Cortex of kidney (tissue), 1 donor: ENCODE data around the gene MRPL51.

Experiments
- DNase-seq: peaks from one replicate; lab custom pipeline; 2025; lab: John Stamatoyannopoulos, UW

Gene MRPL51

GRCh38 chr12:6461401-6462233 lies 31.4 kb downstream of the MRPL51 start:
- DNase-seq, result no peak

DNA sequence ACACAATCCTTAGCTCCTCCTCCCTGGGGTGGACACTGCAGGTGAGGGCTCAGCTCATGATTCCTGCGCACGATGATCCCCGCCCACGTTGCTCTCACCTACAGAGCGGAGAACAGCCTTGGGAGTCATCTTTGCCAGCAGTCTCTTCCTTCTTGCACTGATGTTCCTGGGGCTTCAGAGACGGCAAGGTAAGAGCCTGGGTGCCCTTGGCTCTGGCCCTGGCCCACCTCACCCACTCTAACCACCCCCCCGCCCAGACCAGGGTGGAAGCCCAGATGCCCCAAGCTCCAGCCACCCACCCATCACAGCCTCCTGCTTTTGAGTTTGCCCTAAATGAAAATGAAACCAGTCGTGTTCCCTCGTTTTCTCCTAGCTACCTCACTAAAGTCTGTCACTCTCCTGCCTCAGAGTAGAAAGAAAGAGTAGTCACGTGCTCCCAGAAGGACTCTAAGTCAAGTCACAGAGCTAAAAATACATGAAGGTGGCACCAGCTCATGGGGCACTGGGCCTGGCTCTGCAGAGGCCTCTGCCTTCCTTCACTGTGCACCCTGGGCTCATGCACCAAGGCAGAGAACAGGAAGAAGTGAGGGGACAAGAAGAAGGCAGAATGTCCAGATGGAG lies 32.2 kb downstream of the MRPL51 start:
- DNase-seq, result no peak

- DNase-seq, result no peak
These were observed 34.1 kb downstream of the MRPL51 start for GRCh38 chr12:6459004-6459337.

GRCh38 chr12:6458281-6459003 lies 34.6 kb downstream of the MRPL51 start:
- no peak for DNase-seq

- no peak for DNase-seq
These were observed 35.7 kb downstream of the MRPL51 start for GRCh38 chr12:6457220-6457945.

- DNase-seq, result no peak
These were observed 40.0 kb downstream of the MRPL51 start for GRCh38 chr12:6452944-6453630.

GRCh38 chr12:6452245-6452943 lies 40.7 kb downstream of the MRPL51 start:
- DNase-seq, result no peak

GRCh38 chr12:6451348-6452244 lies 41.5 kb downstream of the MRPL51 start, which contains the start of gene TAPBPL:
TSS of gene TAPBPL (plus strand) at chr12:6452042. CDS start at chr12:6452249, 207 bp downstream.
- DNase-seq, result no peak

DNA sequence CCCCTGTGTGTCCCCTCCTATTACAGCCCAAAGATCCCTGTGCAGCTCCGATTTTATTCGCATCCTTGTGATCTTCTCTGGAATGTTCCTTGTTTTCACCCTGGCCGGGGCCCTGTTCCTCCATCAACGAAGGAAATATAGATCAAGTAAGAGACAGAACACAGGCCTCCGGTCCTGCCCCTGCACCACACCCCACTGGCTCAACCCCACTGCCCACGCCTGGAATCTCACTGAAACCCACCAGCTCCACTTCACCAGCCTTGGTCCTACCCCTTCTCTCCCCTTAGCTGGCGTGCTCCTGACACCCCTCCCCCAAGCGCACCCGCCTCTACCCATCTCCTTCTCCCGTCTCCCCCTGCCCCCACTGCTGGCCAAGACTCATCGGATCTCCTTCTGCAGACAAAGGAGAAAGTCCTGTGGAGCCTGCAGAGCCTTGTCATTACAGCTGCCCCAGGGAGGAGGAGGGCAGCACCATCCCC lies 42.2 kb downstream of the MRPL51 start:
- no peak for DNase-seq

DNA sequence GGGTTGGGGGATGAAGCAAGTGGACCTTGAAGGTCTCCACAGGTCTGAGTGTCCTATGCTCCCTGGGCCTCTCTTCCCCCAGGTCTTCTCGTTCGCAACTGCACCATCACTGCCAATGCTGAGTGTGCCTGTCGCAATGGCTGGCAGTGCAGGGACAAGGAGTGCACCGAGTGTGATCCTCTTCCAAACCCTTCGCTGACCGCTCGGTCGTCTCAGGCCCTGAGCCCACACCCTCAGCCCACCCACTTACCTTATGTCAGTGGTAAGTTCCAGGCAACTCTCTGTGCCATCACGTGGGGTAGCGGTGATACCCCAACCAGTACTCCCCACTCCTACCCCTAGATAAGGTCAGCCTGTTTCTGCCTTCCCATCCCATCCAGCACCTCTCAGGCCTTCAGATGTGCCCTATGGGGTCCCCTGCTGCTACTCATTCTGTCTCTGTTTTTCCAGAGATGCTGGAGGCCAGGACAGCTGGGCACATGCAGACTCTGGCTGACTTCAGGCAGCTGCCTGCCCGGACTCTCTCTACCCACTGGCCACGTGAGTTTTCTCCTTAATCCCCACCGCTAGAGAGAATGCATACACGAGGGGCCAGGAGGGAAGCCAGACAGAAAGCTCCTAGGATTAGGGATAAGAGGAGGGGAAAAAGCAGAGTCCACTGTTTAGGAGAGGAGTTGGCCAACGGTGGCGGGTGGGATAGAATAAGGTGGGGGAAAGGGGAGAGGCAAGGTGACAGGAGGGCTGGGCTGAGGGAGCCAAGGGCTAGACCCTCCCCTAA lies 42.8 kb downstream of the MRPL51 start:
- DNase-seq, result no peak

GRCh38 chr12:6444704-6445688 lies 48.1 kb downstream of the MRPL51 start, which contains the start of gene CD27:
TSS of gene CD27 (plus strand) at chr12:6444955. CDS start at chr12:6445096, 141 bp downstream.
- DNase-seq, result no peak

GRCh38 chr12:6444031-6444430 lies 49.0 kb downstream of the MRPL51 start:
- DNase-seq, result no peak

DNA sequence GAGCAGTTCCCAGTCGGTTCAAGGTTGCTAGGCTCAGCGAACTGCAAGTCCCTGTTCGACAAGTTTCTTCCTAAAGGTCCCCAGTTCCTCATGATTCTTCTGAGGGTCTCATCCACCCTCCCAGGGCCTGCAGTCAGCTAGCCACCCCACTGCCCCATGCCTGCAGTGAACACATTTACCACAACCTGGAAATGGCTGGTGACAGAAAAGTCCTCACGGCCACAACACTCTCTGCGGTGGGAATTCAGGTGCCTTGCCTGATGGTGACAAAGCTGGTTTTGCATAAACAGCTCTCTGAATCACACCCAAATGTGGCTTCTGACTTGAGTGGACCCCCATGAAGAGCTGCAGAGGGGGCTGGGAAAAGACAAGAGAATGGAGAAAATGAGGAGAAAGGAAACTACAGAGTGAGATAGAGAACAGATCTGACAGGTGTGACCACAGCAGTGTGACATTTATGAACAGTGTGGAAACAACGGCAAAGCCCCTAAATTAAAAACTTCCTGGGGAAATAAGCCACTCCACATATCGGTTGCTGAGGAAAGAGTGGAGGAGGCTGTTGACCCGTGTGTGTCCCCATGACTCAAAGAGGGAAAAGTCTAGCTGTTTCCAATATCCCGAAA lies 49.6 kb downstream of the MRPL51 start:
- DNase-seq, result no peak

GRCh38 chr12:6442836-6443235 lies 50.2 kb downstream of the MRPL51 start:
- DNase-seq, result no peak
